HTR-8/SVneo (cell line): ENCODE data around the gene MAGI2.
"Not testable (repeated sequence)": the region's sequence is repeated elsewhere in the genome, so short reads cannot be mapped to it uniquely, and the experiment has no call there.

Experiments
- DNase-seq: peaks from one replicate; pipeline ENCODE4 v3.0.0; 2011; ENCODE audit warnings: low spot score, mixed read lengths; ENCODE audit not compliant: insufficient read length
- FAIRE-seq: peaks from 2 replicates; lab custom pipeline; 2011; peaks lifted over from hg19 to GRCh38; lab: Jason Lieb, UNC

The MAGI2 gene

GRCh38 chr7:78368771-78369170, 1084.7 kb downstream of the MAGI2 start:
- DNase-seq, result no peak
- FAIRE-seq, result no peak

- FAIRE-seq, result no peak
- no peak for DNase-seq
Observed at GRCh38 chr7:78367280-78367773, 1086.1 kb downstream of the MAGI2 start.

- DNase-seq (no peak), FAIRE-seq (no peak)
Observed at GRCh38 chr7:78363866-78364265, 1089.6 kb downstream of the MAGI2 start.

- FAIRE-seq (no peak), DNase-seq (no peak)
Observed at GRCh38 chr7:78359836-78360235, 1093.6 kb downstream of the MAGI2 start.

- no peak for FAIRE-seq
- no peak for DNase-seq
Observed at GRCh38 chr7:78357709-78358108, 1095.8 kb downstream of the MAGI2 start.

- no peak for FAIRE-seq
- DNase-seq, result no peak
Observed at GRCh38 chr7:78355834-78356233, 1097.6 kb downstream of the MAGI2 start.

- no peak for FAIRE-seq
- no peak for DNase-seq
Observed at GRCh38 chr7:78350926-78351325, 1102.5 kb downstream of the MAGI2 start.

- DNase-seq (no peak), FAIRE-seq (no peak)
Observed at GRCh38 chr7:78350391-78350790, 1103.1 kb downstream of the MAGI2 start.

- DNase-seq (no peak), FAIRE-seq (no peak)
Observed at GRCh38 chr7:78346827-78347226, 1106.6 kb downstream of the MAGI2 start.

- no peak for FAIRE-seq
- DNase-seq, result no peak
Observed at GRCh38 chr7:78345979-78346378, 1107.5 kb downstream of the MAGI2 start.

- DNase-seq (no peak), FAIRE-seq (no peak)
Observed at GRCh38 chr7:78345293-78345911, 1108.1 kb downstream of the MAGI2 start.

- DNase-seq, result no peak
- FAIRE-seq, result no peak
Observed at GRCh38 chr7:78334426-78334825, 1119.0 kb downstream of the MAGI2 start.

GRCh38 chr7:78333530-78334425, 1119.7 kb downstream of the MAGI2 start:
- FAIRE-seq, result no peak
- no peak for DNase-seq

- FAIRE-seq, result no peak
- no peak for DNase-seq
Observed at GRCh38 chr7:78329001-78329655, 1124.3 kb downstream of the MAGI2 start.

GRCh38 chr7:78327718-78328117, 1125.7 kb downstream of the MAGI2 start:
- FAIRE-seq (no peak), DNase-seq (no peak)

- FAIRE-seq (no peak), DNase-seq (no peak)
Observed at GRCh38 chr7:78326876-78327275, 1126.6 kb downstream of the MAGI2 start.

GRCh38 chr7:78326189-78326588, 1127.3 kb downstream of the MAGI2 start:
- FAIRE-seq (no peak), DNase-seq (peak; percentile 8)

GRCh38 chr7:78323118-78323517, 1130.3 kb downstream of the MAGI2 start:
- DNase-seq, result no peak
- FAIRE-seq, result no peak

GRCh38 chr7:78322231-78322630, 1131.2 kb downstream of the MAGI2 start:
- not testable (repeated sequence) for FAIRE-seq, DNase-seq

GRCh38 chr7:78317371-78317770, 1136.1 kb downstream of the MAGI2 start:
- DNase-seq (no peak), FAIRE-seq (no peak)

GRCh38 chr7:78316110-78316509, 1137.4 kb downstream of the MAGI2 start:
- no peak for FAIRE-seq

More at GRCh38 chr7:78316110-78316509, 1137.4 kb downstream of the MAGI2 start:
- DNase-seq, result no peak
